Measurements from ENCODE around the gene AHDC1. TPM values are rescaled to one million over a fixed set of nuclear protein-coding genes. Genes with fewer than 3 reads are reported as not detected.
"Not testable (repeated sequence)": the region's sequence is repeated elsewhere in the genome, so short reads cannot be mapped to it uniquely, and the experiment has no call there.

AHDC1 gene
- polyA plus RNA-seq, 3 donors from 2014 or later: 1.2 to 6.3 TPM; not detected in 1

DNA sequence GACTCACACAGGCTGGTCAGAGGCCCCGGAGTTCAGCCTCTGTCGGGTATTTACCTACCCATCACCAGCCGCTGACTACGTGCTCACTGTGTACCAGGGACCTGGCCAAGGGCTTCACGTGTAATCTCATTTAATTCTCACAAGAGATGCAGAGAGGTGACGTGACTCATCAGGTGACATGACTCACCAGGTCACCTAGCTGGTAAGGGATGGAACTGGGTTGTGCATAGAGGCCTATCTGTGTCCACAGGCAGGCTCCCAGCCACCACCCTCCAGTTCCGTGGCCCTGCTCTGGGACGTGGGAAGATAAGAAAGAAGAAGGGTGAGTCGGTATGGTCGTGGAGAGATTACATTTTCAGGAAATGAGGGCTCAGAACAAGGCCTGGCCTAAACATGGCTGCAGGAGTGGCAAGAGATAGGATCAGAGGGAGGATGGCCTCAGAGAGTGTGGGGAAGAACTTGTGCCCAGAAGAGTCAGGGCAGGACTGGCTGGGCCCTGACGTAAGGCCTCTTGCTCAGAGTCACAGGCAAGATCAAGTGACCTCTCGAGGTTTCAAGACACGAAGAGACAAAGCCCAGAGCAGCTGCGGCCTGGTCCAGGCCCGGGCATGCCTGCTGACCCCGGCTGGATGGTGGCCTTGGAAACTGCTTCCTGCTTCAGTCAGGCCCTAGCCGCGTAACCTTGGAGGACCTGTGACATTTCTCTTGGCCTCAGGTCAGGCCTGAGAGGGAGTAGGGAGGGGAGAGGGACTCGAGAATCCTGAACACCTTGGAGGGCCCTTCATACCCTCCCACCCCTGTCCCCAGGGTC, 61.3 kb downstream of the AHDC1 start:
- H3K9me3 Mint-ChIP-seq: no peaks in the 10 kb centered on the region
- H3K36me3 Mint-ChIP-seq: peaks cover 4 to 5% (median 5%) of the 10 kb centered on the region in 3 donors
- no peak overlapping the region for H3K4me3 Mint-ChIP-seq
- H3K4me1 Mint-ChIP-seq: peaks cover 8 to 18% of the 10 kb centered on the region in 2 donors
- H3K27me3 Mint-ChIP-seq (ENCODE audit: low read depth in 3 of 3): no peaks in the 10 kb centered on the region
- peak overlapping the region in 4 of 6 donors; percentile 4 to 56 (median 42) for H3K27ac Mint-ChIP-seq
- no peak for DNase-seq

DNA sequence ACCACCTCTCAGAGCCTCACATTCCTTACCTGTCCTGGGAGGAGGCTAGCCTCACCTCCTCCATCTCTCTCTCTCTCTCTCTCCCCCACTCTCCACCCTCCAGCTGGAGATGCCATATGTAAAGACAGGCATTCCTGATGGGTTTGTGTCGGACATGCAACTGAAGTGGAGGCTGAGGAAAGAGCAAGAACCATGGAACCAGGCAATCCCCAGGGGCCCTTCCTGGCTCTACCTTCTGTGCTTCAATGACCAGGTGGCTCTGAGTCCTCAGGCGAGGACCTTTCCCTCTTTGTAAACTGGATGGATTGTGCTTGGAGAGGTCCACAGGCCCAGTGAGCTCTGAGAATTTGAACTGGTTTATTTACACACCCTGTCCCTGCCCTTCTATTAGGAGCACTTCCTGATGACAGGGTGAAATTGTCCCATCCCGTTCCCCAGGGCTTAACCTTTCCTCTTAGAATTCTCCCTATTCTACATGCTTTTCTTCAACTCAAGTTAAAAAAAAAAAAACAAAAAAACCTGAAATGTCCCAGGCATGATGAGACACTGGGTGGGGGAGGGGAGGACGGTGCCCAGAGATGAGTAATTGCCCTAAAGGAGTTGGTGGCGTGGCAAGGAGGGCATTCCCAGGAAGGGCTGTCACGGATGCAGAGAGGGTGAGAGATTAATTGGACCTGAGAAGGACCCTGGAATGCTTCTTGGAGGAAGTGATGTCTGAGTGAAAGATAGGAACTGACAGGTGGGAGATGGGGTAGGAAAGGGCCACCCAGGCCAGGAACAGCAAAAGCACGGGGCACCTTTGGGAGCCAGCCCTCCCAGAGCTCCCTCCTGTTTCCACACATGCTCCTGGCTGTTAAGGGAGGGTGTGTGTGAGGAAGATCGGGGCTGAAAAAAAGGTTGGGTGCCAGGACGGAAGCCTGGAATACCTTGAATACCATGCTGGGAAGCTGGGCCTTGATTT, 63.8 kb downstream of the AHDC1 start:
- peaks cover 8 to 23% of the 10 kb centered on the region in 2 donors for H3K4me1 Mint-ChIP-seq
- H3K4me3 Mint-ChIP-seq: peak overlapping the region in 1 of 5 donors; percentile 9
- peak overlapping the region in 4 of 6 donors; percentile 13 to 67 (median 25) for H3K27ac Mint-ChIP-seq
- H3K9me3 Mint-ChIP-seq: no peaks in the 10 kb centered on the region
- peaks cover 0 to 5% (median 4%) of the 10 kb centered on the region in 3 donors for H3K36me3 Mint-ChIP-seq
- DNase-seq: no peak
- H3K27me3 Mint-ChIP-seq (ENCODE audit: low read depth in 3 of 3): no peaks in the 10 kb centered on the region

DNA sequence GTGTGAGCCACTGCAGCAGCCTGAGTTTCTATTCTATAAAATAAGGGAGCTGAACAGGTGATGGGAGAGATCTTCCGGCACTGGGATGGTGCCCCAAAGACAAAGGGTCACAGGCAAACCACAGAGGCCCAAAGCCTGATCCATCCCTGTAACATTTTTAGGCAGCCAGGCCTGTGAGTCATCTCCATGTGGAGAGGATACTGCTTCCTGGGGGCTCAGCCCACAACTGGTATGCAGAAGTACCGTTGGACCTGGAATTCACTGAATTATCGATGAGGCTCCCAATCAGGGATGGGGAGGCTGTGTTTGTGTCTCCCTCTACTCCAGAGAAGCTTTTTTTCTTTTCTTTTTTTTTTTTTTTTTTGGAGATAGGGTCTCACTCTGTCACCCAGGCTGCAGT, 65.2 kb downstream of the AHDC1 start:
- peaks cover 2 to 7% (median 6%) of the 10 kb centered on the region in 3 donors for H3K36me3 Mint-ChIP-seq
- no peak for DNase-seq
- peak overlapping the region in 3 of 6 donors; percentile 39 to 82 (median 57) for H3K27ac Mint-ChIP-seq
- H3K9me3 Mint-ChIP-seq: no peaks in the 10 kb centered on the region
- peaks cover 8 to 20% of the 10 kb centered on the region in 2 donors for H3K4me1 Mint-ChIP-seq
- no peaks in the 10 kb centered on the region for H3K27me3 Mint-ChIP-seq (ENCODE audit: low read depth in 3 of 3)
- H3K4me3 Mint-ChIP-seq: no peak overlapping the region

DNA sequence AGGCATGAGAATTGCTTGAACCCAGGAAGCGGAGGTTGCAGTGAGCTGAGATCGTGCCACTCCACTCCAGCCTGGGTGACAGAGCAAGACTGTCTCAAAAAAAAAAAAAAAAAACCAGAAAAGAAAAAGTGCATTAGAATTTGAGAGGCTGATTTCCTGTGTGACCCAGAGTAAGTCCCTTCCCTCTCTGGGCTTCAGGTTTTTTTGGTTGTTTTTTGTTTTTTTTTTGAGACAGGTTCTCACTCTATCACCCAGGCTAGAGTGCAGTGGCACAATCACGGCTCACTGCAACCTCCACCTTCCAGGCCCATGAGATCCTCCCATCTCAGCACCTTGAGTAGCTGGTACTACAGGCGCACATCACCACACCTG, 65.7 kb downstream of the AHDC1 start:
- H3K4me1 Mint-ChIP-seq: peaks cover 8 to 20% of the 10 kb centered on the region in 2 donors
- H3K4me3 Mint-ChIP-seq; H3K27me3 Mint-ChIP-seq (ENCODE audit: low read depth in 3 of 3); DNase-seq; H3K9me3 Mint-ChIP-seq: not testable (repeated sequence)
- peak overlapping the region in 4 of 6 donors; percentile 21 to 82 (median 48) for H3K27ac Mint-ChIP-seq
- H3K36me3 Mint-ChIP-seq: peaks cover 7 to 12% (median 9%) of the 10 kb centered on the region in 3 donors

DNA sequence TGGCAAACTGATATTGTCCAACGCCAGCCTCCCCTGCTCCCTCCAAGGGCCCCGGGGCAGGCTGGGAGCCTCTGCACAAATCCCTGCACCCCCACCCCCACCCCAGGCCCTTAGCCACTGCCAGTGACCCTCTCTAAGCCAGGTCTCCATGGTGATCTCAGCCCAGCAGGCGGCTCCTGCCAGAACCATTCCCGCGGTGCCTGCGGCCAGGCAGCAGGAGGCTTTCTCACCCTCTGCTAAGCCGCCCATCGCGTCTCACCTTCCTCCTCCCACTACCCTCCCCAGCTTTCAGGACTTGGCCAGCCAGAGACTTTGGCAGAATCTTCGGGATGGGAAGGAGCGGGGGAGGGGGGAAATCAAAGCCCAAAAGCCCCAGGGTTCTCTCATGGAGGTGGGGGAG, 67.2 kb downstream of the AHDC1 start:
- peaks cover 8 to 20% of the 10 kb centered on the region in 2 donors for H3K4me1 Mint-ChIP-seq
- H3K9me3 Mint-ChIP-seq: no peaks in the 10 kb centered on the region
- peaks cover 0 to 7% (median 0%) of the 10 kb centered on the region in 3 donors for H3K27me3 Mint-ChIP-seq (ENCODE audit: low read depth in 3 of 3)
- H3K27ac Mint-ChIP-seq: peak overlapping the region in 1 of 6 donors; percentile 21
- no peak overlapping the region for H3K4me3 Mint-ChIP-seq
- peaks cover 9 to 15% (median 12%) of the 10 kb centered on the region in 3 donors for H3K36me3 Mint-ChIP-seq
- DNase-seq: no peak

DNA sequence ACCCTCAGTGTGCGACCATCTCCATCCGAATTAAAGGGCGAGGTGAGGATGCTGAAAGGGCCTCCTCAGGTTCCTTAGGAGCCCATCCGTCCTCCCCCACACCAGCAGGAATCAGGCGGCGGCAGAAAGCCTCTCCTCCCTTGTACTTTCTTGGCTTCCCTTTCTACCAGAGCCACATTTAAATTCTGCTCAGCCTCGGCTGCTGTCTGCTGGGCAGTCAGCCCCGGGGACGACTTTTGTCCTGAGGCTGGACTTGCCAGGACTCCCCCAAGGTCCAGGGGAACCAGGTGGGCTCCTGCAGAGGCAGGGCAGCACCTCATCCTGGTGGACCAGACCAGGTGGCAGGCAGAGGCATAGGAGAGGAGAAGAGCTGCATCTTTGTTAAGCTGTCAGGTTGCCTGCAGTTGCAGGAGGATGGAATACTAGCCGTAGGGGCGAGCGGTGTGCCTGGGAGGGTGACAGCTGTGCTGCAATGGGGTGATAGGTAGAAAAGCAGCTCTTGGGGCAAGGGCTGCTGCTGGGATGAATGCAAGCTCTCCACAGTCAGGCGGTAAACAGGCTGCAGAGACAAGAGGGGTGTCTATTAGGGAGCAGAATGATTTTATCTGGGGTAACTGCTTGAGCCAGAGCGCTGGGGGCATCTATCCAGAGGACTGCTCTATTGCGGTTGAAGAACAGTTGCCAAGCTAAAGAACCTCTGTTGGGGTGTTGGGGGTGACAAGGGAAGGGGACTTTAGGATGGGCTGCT, 67.8 kb downstream of the AHDC1 start:
- DNase-seq: no peak
- Mint-ChIP-seq H3K4me1 (peaks cover 8 to 20% of the 10 kb centered on the region in 2 donors), H3K36me3 (peaks cover 9 to 15% (median 12%) of the 10 kb centered on the region in 3 donors), H3K9me3 (no peaks in the 10 kb centered on the region), H3K27me3 (ENCODE audit: low read depth in 3 of 3) (peaks cover 0 to 7% (median 0%) of the 10 kb centered on the region in 3 donors), H3K4me3 (no peak overlapping the region), H3K27ac (peak overlapping the region in 1 of 6 donors; percentile 21)

DNA sequence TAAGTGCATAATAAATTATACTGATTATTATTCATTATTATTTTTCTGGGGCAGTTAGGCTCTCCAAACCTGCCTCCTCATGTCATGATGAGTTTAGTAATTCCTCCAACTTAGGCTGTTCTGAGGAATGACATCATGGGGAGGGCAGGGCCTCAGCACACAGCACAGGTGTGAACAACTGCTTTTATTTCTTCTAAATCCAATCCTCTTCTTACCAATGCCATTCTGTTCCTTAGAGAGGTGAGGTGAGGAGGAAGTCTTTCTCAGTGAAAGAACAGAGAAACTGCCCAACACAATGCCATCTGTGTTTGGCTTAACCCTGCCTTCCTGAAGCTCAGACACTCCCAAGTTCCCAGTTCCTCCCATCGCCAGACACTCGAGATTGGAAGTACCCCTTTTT, 68.6 kb downstream of the AHDC1 start:
- H3K4me1 Mint-ChIP-seq: peaks cover 8 to 20% of the 10 kb centered on the region in 2 donors
- no peak overlapping the region for H3K4me3 Mint-ChIP-seq
- H3K27ac Mint-ChIP-seq: no peak overlapping the region
- H3K9me3 Mint-ChIP-seq: no peaks in the 10 kb centered on the region
- no peak for DNase-seq
- peaks cover 9 to 15% (median 9%) of the 10 kb centered on the region in 3 donors for H3K36me3 Mint-ChIP-seq
- peaks cover 0 to 8% (median 0%) of the 10 kb centered on the region in 3 donors for H3K27me3 Mint-ChIP-seq (ENCODE audit: low read depth in 3 of 3)

DNA sequence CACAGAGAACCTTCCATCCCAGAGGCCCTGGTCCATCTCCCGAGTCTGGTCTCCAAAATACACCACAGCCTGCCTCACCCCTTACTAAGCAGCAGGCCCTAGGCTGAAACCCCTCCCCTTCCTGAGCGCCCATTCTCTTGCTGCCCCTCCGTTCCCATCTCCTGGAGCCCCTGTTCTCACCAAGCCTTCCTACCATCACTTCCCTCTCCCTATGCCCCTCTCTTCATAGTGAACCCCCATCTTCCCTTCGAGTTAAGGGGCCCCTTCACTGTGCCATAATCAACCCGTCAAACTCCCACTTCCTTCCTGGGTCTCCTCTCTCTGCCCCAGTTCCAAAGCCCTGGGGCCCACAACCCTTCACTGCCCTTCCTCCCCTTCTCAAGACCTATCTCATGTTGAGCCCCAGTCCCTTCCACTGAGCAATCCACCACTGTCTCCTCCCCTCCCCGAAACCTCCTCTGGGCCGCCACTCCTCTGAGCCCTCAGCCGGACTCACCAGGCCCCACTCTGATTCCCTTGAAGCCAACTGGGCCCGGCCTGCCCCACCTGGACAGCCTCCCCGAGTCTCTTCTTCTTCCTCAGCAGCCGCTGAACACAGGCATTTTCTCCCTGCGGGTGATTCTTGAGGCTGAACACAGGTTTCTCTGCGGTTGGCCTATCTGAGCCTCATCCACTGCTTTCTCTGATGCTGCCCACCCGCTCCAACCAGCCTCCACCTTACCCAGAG, 71.8 kb downstream of the AHDC1 start:
- H3K36me3 Mint-ChIP-seq: peaks cover 7 to 21% (median 13%) of the 10 kb centered on the region in 3 donors
- no peak overlapping the region for H3K4me3 Mint-ChIP-seq
- peak overlapping the region in 1 of 6 donors; percentile 44 for H3K27ac Mint-ChIP-seq
- H3K9me3 Mint-ChIP-seq: no peaks in the 10 kb centered on the region
- H3K4me1 Mint-ChIP-seq: peaks cover 10 to 11% of the 10 kb centered on the region in 2 donors
- DNase-seq: no peak
- peaks cover 4 to 21% (median 6%) of the 10 kb centered on the region in 3 donors for H3K27me3 Mint-ChIP-seq (ENCODE audit: low read depth in 3 of 3)

DNA sequence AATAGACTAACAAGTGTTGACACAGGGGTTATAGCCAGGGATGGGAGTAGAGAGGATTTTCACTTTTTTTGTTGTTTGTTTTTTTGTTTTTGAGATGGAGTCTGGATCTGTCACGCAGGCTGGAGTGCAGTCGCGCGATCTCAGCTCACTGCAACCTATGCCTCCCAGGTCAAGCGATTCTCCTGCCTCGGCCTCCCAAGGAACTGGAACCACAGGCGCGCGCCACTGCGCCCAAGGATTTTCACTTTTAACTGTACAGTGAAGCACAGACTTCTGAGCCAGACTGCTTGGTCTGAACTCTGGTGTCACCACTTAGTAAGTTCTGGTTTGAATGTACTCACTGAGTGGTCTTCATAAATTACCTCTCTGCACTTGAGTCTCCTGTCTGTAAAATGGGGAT, 73.8 kb downstream of the AHDC1 start:
- DNase-seq: no peak
- Mint-ChIP-seq H3K27me3 (ENCODE audit: low read depth in 3 of 3) (peaks cover 4 to 25% (median 6%) of the 10 kb centered on the region in 3 donors), H3K4me1 (peaks cover 18 to 22% of the 10 kb centered on the region in 2 donors), H3K4me3 (no peak overlapping the region), H3K36me3 (peaks cover 7 to 24% (median 13%) of the 10 kb centered on the region in 3 donors), H3K27ac (no peak overlapping the region), H3K9me3 (no peaks in the 10 kb centered on the region)

DNA sequence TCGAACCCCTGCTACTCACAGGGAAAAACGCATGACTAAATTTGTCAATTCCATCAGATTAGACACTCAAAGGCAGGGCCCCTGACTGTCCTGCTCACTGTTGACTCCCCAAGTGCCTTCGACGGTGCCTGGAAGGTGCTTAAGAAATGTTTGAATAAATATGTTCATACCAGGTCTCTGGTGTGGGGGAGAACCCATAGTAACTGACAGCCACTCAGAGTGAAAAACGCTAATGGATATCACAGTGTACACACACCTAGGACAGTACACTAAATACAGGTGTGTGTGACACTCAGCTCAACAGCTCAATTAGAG, 74.3 kb downstream of the AHDC1 start:
- peaks cover 4 to 25% (median 6%) of the 10 kb centered on the region in 3 donors for H3K27me3 Mint-ChIP-seq (ENCODE audit: low read depth in 3 of 3)
- H3K36me3 Mint-ChIP-seq: peaks cover 7 to 24% (median 13%) of the 10 kb centered on the region in 3 donors
- no peaks in the 10 kb centered on the region for H3K9me3 Mint-ChIP-seq
- H3K4me3 Mint-ChIP-seq: peak overlapping the region in 4 of 5 donors; percentile 17 to 59 (median 34)
- peaks cover 18 to 22% of the 10 kb centered on the region in 2 donors for H3K4me1 Mint-ChIP-seq
- DNase-seq: no peak
- H3K27ac Mint-ChIP-seq: no peak overlapping the region

DNA sequence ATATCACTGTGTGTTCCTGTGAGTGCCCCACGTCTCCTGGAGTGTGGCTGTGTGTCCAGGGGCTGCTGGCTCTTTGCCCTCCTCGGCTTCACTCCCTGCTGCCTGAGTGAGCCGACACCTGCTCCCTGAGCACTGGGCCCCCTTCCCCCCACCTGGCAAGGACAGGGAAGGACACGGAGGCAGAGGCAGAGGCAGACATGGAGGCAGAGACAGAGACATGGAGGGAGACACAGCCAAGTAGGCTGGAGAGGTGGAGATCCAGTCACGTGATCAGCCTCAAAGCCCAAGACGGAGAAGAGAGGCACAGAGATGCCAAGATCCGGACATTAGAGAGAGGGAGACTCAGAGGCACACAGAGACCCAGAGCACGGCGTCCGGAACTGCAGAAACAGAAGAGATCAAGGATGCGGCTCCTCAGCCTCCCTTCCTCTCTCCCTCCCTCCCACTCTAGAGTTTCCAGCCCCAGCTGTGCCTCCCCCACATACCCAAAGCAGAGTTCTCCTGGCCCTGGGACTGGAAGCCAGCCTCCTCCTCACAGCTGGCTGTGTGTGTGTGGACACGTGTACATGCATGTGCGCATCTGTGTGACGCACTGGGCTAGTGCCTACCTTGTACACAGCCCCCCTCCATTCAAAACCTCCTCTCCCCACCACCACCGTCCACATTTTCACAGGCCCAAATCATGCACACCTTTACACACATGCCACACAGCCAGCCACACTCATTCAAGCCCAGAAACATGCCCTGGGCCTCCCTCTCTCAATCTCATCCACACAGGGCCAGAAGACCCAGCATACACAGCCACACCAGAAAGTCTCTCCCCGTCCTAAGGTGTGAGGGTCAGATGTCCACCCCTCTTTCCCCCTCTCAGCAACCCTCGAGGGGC, 74.9 kb downstream of the AHDC1 start:
- Mint-ChIP-seq H3K4me3 (peak overlapping the region; percentile 18 to 79 (median 66)), H3K4me1 (peaks cover 18 to 22% of the 10 kb centered on the region in 2 donors), H3K9me3 (no peaks in the 10 kb centered on the region), H3K27me3 (ENCODE audit: low read depth in 3 of 3) (peaks cover 4 to 25% (median 6%) of the 10 kb centered on the region in 3 donors), H3K27ac (peak overlapping the region in 1 of 6 donors; percentile 33), H3K36me3 (peaks cover 7 to 24% (median 13%) of the 10 kb centered on the region in 3 donors)
- no peak for DNase-seq

Data from immature natural killer cell (primary cell).